ENCODE measurements around the gene ITPK1.

DNA sequence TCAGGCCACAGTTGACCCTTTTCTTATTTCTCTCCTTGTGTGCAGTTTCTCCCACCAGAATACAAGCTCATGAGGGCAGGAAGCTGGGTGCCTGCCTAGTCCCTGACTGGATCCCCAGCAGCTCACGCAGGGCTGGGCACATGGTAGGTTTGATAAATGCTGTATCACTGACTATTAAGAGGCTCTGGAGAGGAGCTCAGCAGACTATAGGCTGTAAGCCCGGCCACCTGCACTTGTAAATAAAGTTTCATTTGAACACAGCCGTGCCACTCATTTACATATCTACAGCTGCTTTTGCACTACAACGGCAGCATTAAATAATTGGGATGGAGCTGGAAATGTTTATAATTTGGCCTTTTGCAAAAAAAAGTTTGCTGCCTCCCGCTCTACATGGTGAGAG, 160.8 kb downstream of the ITPK1 start:
- TF ChIP-seq, protein P1, sequence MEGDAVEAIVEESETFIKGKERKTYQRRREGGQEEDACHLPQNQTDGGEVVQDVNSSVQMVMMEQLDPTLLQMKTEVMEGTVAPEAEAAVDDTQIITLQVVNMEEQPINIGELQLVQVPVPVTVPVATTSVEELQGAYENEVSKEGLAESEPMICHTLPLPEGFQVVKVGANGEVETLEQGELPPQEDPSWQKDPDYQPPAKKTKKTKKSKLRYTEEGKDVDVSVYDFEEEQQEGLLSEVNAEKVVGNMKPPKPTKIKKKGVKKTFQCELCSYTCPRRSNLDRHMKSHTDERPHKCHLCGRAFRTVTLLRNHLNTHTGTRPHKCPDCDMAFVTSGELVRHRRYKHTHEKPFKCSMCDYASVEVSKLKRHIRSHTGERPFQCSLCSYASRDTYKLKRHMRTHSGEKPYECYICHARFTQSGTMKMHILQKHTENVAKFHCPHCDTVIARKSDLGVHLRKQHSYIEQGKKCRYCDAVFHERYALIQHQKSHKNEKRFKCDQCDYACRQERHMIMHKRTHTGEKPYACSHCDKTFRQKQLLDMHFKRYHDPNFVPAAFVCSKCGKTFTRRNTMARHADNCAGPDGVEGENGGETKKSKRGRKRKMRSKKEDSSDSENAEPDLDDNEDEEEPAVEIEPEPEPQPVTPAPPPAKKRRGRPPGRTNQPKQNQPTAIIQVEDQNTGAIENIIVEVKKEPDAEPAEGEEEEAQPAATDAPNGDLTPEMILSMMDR (IDR thresholded peaks at IDR 0.05): no peak
- TF ChIP-seq POLR2A (IDR thresholded peaks at IDR 0.05) (no peak), POLR2AphosphoS5 (IDR thresholded peaks at IDR 0.05) (no peak), EP300 (IDR thresholded peaks at IDR 0.05) (no peak)

Data from stomach (tissue), 4 donors.